ENCODE results near the gene SUN1. TPM values are rescaled to one million over a fixed set of nuclear protein-coding genes. Genes with fewer than 3 reads are reported as not detected.

SUN1 gene
- total and polyA plus RNA-seq, 9 of the 15 experiments (the other 6 are each of a cell fraction or from before 2014, with no cell fraction given): 36.8 to 132 (median 62.3) TPM

DNA sequence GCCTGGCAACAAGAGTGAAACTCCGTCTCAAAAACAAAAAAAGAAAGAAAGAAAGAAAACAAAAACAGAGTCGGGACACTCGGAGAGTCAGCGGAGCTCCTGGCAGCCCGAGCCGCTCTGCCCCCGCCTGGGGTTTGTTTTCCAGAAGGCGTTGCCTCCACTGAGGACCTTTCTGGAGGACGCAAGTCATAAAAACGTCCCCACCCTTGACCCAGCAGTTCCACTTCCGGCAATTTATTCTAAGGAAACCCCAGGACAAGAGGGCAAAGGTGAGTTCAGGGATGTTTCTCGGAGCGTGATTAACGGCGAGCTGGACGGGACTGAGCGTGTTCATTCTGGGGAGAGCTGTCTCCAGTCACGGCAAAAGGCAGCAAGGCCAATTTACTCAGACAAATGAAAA lies 27.0 kb upstream of the SUN1 start:
- H3K9ac ChIP-seq (ENCODE audit: insufficient read depth in 1 of 2, low read depth in 2 of 2, low read length in 2 of 2): no peak overlapping the region
- H3K79me2 ChIP-seq (ENCODE audit: control insufficient read depth, insufficient read depth, low read length): no peaks in the 10 kb centered on the region
- no peaks in the 10 kb centered on the region for H4K20me1 ChIP-seq (replicated peaks; ENCODE audit: control insufficient read depth, insufficient read depth, low read length)
- no peak overlapping the region for H3K4me3 ChIP-seq
- H3K27me3 ChIP-seq (ENCODE audit: control insufficient read depth in 2 of 2, insufficient read depth in 2 of 2, low read length in 2 of 2): no peaks in the 10 kb centered on the region
- ChIA-PET POLR2A (interaction anchor here (0.5 kb wide), 1 partner anchor 80 kb away, joined by 3 read pairs; no protein-coding TSS in a partner anchor), CTCF (ENCODE audit: low intra/inter-chr PET ratio) (no interaction called here)
- DNase-seq (ENCODE audit: extremely low read depth in 1 of 4, low spot score in 3 of 4) (no peak), ATAC-seq (no peak), FAIRE-seq (no peak)
- 68% methylated on average over 14 of the region's 18 CpGs for WGBS (ENCODE audit: insufficient coverage, low coverage, missing lambda C conversion rate)
- intact Hi-C loops (cut with micrococcal nuclease): no loop called here
- H3K4me2 ChIP-seq (ENCODE audit: insufficient read depth, low read length): no peak overlapping the region
- H3K4me1 ChIP-seq (replicated peaks in 1 of 2; ENCODE audit: control insufficient read depth in 2 of 2, insufficient read depth in 2 of 2, low read length in 2 of 2): peaks cover 0 to 6% of the 10 kb centered on the region in 2 experiments; a peak in 2 of 5 replicates
- no peak overlapping the region for H2AFZ ChIP-seq (ENCODE audit: low read depth, low read length)
- TF ChIP-seq MEF2A (IDR thresholded peaks at IDR 0.05; ENCODE audit: control insufficient read depth, low read depth, low read length) (no peak), PHF20 (IDR thresholded peaks at IDR 0.05; ENCODE audit: partially characterized antibody) (no peak), FOS (IDR thresholded peaks at IDR 0.05; ENCODE audit: extremely low read depth, insufficient read length) (no peak), DMBX1 (CRISPR knock-in tag; IDR thresholded peaks at IDR 0.05; ENCODE audit: borderline replicate concordance) (no peak), ZNF263 (CRISPR knock-in tag; IDR thresholded peaks at IDR 0.05; ENCODE audit: borderline replicate concordance) (no peak), KHSRP (IDR thresholded peaks at IDR 0.05) (no peak), HDGF (IDR thresholded peaks at IDR 0.05) (no peak), MAFK (IDR thresholded peaks at IDR 0.05; ENCODE audit: low read length) (no peak), THRAP3 (IDR thresholded peaks at IDR 0.05; ENCODE audit: borderline replicate concordance) (no peak)
- TF ChIP-seq, protein P1, sequence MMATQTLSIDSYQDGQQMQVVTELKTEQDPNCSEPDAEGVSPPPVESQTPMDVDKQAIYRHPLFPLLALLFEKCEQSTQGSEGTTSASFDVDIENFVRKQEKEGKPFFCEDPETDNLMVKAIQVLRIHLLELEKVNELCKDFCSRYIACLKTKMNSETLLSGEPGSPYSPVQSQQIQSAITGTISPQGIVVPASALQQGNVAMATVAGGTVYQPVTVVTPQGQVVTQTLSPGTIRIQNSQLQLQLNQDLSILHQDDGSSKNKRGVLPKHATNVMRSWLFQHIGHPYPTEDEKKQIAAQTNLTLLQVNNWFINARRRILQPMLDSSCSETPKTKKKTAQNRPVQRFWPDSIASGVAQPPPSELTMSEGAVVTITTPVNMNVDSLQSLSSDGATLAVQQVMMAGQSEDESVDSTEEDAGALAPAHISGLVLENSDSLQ (IDR thresholded peaks at IDR 0.05): no peak
- TF ChIP-seq, protein P2, sequence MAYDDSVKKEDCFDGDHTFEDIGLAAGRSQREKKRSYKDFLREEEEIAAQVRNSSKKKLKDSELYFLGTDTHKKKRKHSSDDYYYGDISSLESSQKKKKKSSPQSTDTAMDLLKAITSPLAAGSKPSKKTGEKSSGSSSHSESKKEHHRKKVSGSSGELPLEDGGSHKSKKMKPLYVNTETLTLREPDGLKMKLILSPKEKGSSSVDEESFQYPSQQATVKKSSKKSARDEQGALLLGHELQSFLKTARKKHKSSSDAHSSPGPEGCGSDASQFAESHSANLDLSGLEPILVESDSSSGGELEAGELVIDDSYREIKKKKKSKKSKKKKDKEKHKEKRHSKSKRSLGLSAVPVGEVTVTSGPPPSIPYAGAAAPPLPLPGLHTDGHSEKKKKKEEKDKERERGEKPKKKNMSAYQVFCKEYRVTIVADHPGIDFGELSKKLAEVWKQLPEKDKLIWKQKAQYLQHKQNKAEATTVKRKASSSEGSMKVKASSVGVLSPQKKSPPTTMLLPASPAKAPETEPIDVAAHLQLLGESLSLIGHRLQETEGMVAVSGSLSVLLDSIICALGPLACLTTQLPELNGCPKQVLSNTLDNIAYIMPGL (CRISPR knock-in tag; IDR thresholded peaks at IDR 0.05): no peak
- TF ChIP-seq, protein P3, sequence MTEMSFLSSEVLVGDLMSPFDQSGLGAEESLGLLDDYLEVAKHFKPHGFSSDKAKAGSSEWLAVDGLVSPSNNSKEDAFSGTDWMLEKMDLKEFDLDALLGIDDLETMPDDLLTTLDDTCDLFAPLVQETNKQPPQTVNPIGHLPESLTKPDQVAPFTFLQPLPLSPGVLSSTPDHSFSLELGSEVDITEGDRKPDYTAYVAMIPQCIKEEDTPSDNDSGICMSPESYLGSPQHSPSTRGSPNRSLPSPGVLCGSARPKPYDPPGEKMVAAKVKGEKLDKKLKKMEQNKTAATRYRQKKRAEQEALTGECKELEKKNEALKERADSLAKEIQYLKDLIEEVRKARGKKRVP (CRISPR knock-in tag; IDR thresholded peaks at IDR 0.05): no peak
- TF ChIP-seq, protein P4, sequence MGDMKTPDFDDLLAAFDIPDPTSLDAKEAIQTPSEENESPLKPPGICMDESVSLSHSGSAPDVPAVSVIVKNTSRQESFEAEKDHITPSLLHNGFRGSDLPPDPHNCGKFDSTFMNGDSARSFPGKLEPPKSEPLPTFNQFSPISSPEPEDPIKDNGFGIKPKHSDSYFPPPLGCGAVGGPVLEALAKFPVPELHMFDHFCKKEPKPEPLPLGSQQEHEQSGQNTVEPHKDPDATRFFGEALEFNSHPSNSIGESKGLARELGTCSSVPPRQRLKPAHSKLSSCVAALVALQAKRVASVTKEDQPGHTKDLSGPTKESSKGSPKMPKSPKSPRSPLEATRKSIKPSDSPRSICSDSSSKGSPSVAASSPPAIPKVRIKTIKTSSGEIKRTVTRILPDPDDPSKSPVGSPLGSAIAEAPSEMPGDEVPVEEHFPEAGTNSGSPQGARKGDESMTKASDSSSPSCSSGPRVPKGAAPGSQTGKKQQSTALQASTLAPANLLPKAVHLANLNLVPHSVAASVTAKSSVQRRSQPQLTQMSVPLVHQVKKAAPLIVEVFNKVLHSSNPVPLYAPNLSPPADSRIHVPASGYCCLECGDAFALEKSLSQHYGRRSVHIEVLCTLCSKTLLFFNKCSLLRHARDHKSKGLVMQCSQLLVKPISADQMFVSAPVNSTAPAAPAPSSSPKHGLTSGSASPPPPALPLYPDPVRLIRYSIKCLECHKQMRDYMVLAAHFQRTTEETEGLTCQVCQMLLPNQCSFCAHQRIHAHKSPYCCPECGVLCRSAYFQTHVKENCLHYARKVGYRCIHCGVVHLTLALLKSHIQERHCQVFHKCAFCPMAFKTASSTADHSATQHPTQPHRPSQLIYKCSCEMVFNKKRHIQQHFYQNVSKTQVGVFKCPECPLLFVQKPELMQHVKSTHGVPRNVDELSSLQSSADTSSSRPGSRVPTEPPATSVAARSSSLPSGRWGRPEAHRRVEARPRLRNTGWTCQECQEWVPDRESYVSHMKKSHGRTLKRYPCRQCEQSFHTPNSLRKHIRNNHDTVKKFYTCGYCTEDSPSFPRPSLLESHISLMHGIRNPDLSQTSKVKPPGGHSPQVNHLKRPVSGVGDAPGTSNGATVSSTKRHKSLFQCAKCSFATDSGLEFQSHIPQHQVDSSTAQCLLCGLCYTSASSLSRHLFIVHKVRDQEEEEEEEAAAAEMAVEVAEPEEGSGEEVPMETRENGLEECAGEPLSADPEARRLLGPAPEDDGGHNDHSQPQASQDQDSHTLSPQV (IDR thresholded peaks at IDR 0.05): no peak
- TF ChIP-seq, protein P5, sequence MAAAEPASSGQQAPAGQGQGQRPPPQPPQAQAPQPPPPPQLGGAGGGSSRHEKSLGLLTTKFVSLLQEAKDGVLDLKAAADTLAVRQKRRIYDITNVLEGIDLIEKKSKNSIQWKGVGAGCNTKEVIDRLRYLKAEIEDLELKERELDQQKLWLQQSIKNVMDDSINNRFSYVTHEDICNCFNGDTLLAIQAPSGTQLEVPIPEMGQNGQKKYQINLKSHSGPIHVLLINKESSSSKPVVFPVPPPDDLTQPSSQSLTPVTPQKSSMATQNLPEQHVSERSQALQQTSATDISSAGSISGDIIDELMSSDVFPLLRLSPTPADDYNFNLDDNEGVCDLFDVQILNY (CRISPR knock-in tag; IDR thresholded peaks at IDR 0.05): no peak
- H3K9me1 ChIP-seq (ENCODE audit: control insufficient read depth, insufficient read depth, low read length): no peaks in the 10 kb centered on the region
- no peak overlapping the region for H3K27ac ChIP-seq (ENCODE audit: extremely low read depth, low read depth, low read length)
- BruUV-seq (replicated peaks): no TSS peak
- no peaks in the 10 kb centered on the region for H3K36me3 ChIP-seq (ENCODE audit: control insufficient read depth, insufficient read depth, low read length)
- in situ Hi-C loops (cut with MboI): no loop called here
- H3K9me3 ChIP-seq (replicated peaks; ENCODE audit: control insufficient read depth, insufficient read depth, low read depth, low read length): no peaks in the 10 kb centered on the region; the same call in 1 of the 2 replicates
